CD4-positive, alpha-beta T cell treated with Interleukin-1 beta for 1 hour (primary cell): ENCODE measurements around the gene HNRNPD.
"Not testable (repeated sequence)": the region's sequence is repeated elsewhere in the genome, so short reads cannot be mapped to it uniquely, and the experiment has no call there.

Experiments
- DNase-seq, 2 donors: peaks; one replicate each; pipeline ENCODE4 v3.0.0-alpha.2; 2020 to 2022

Gene HNRNPD

GRCh38 chr4:82373816-82374625, at the start of gene HNRNPD:
Gene HNRNPD (minus strand): TSS chr4:82373991. CDS start chr4:82373678, 313 bp downstream.
- DNase-seq: peak; percentile 95 to 97

- no peak for DNase-seq
These were observed 48.8 kb upstream of the HNRNPD start for GRCh38 chr4:82422616-82423015.

GRCh38 chr4:82421796-82422560, 48.2 kb upstream of the HNRNPD start:
- DNase-seq: no peak

GRCh38 chr4:82419451-82419850, 45.7 kb upstream of the HNRNPD start:
- DNase-seq: no peak

GRCh38 chr4:82415922-82416365, 42.2 kb upstream of the HNRNPD start:
- DNase-seq: no peak

GRCh38 chr4:82415061-82415460, 41.3 kb upstream of the HNRNPD start:
- DNase-seq: not testable (repeated sequence)

GRCh38 chr4:82403725-82404124, 29.9 kb upstream of the HNRNPD start:
- DNase-seq: no peak

- DNase-seq: no peak
These were observed 28.5 kb upstream of the HNRNPD start for GRCh38 chr4:82402196-82402775.

- DNase-seq: no peak
These were observed 27.8 kb upstream of the HNRNPD start for GRCh38 chr4:82401600-82401999.

GRCh38 chr4:82398263-82398662, 24.5 kb upstream of the HNRNPD start:
- DNase-seq: no peak

GRCh38 chr4:82397527-82397926, 23.7 kb upstream of the HNRNPD start:
- DNase-seq: no peak

- no peak for DNase-seq
These were observed 21.1 kb upstream of the HNRNPD start for GRCh38 chr4:82394896-82395295.

- not testable (repeated sequence) for DNase-seq
These were observed 16.3 kb upstream of the HNRNPD start for GRCh38 chr4:82390061-82390460.

GRCh38 chr4:82388405-82388804, 14.6 kb upstream of the HNRNPD start:
- DNase-seq: no peak

GRCh38 chr4:82386312-82386711, 12.5 kb upstream of the HNRNPD start:
- DNase-seq: not testable (repeated sequence)

- DNase-seq: no peak
These were observed 9.0 kb upstream of the HNRNPD start for GRCh38 chr4:82382751-82383150.

GRCh38 chr4:82381661-82382296, 8.0 kb upstream of the HNRNPD start:
- DNase-seq: no peak

GRCh38 chr4:82381235-82381634, 7.4 kb upstream of the HNRNPD start:
- no peak for DNase-seq

- no peak for DNase-seq
These were observed 7.0 kb upstream of the HNRNPD start for GRCh38 chr4:82380831-82381230.

- DNase-seq: no peak
These were observed 6.6 kb upstream of the HNRNPD start for GRCh38 chr4:82380344-82380743.

- DNase-seq: no peak
These were observed 2.3 kb upstream of the HNRNPD start for GRCh38 chr4:82376109-82376508.

- no peak for DNase-seq
These were observed 340 bp downstream of the HNRNPD start for GRCh38 chr4:82373486-82373815.
